H1 (cell line): ENCODE data around the gene FGF14. TPM values are rescaled to one million over a fixed set of nuclear protein-coding genes. Genes with fewer than 3 reads are reported as not detected.

Source experiments
- CTCF ChIA-PET: fragments of 300-600 bp; sonication (Branson Sonifier 250); formaldehyde crosslinking; loops from one replicate; lab custom pipeline; 2021; ENCODE audit not compliant: partially characterized antibody; lab: Charles Lee
- POLR2A ChIA-PET: fragments of 300-600 bp; sonication (Branson Sonifier 250); formaldehyde crosslinking; loops from one replicate; lab custom pipeline; 2021; ENCODE audit warnings: inconsistent platforms; ENCODE audit not compliant: partially characterized antibody; lab: Charles Lee
- DNase-seq, 2 experiments: peaks; one replicate each; pipeline versions ENCODE4 v3.0.0 to v3.0.0-alpha.2; 2010 to 2022; ENCODE audit warnings: low spot score in 2 of 2, low read depth in 1 of 2, mixed read lengths in 1 of 2
- FAIRE-seq: peaks from 2 replicates; lab custom pipeline; 2011; peaks lifted over from hg19 to GRCh38; lab: Jason Lieb, UNC
- H2AFZ ChIP-seq: 2 replicates; pipeline ENCODE4 v1.8.1; 2012; ENCODE audit warnings: low read length, inconsistent platforms
- H2AK5ac ChIP-seq: 2 replicates; pipeline ENCODE4 v1.6.1; 2013; ENCODE audit warnings: low read depth, low read length
- H2BK120ac ChIP-seq: replicated peaks from 2 replicates; pipeline ENCODE3; 2013; ENCODE audit warnings: low read depth, low read length, inconsistent platforms
- H2BK12ac ChIP-seq: 2 replicates; pipeline ENCODE4 v1.6.1; 2013; ENCODE audit warnings: low read depth, low read length
- H2BK15ac ChIP-seq: 2 replicates; pipeline ENCODE4 v1.6.1; 2013; ENCODE audit warnings: low read length
- H2BK20ac ChIP-seq: 2 replicates; pipeline ENCODE4 v1.6.1; 2013; ENCODE audit warnings: low read length
- H2BK5ac ChIP-seq: 2 replicates; pipeline ENCODE4 v1.6.1; 2013; ENCODE audit warnings: low read depth, low read length
- H3K14ac ChIP-seq: 2 replicates; pipeline ENCODE4 v1.6.1; 2013; ENCODE audit warnings: inconsistent platforms; ENCODE audit not compliant: insufficient read length
- H3K18ac ChIP-seq: 2 replicates; pipeline ENCODE4 v1.6.1; 2013; ENCODE audit warnings: low read length; ENCODE audit errors: extremely low read depth
- H3K23ac ChIP-seq: 2 replicates; pipeline ENCODE4 v1.6.1; 2013; ENCODE audit warnings: inconsistent platforms; ENCODE audit not compliant: insufficient read length
- H3K23me2 ChIP-seq: 2 replicates; pipeline ENCODE4 v1.6.1; 2013; ENCODE audit warnings: low read depth, low read length
- H3K27ac ChIP-seq: 2 replicates; pipeline ENCODE4 v1.6.1; 2011; ENCODE audit warnings: low read depth, low read length, inconsistent platforms
- H3K27me3 ChIP-seq, 4 experiments: replicated peaks in 1 of 4; 1 replicate in 1 of 4; 2 replicates in 3 of 4; pipeline versions ENCODE4 v1.6.1 to v1.8.1; 2011 to 2013; ENCODE audit warnings: low read length in 3 of 4, mild to moderate bottlenecking in 3 of 4, inconsistent platforms in 2 of 4, mixed read lengths in 2 of 4, moderate library complexity in 1 of 4; ENCODE audit not compliant: control insufficient read depth in 3 of 4, insufficient read depth in 3 of 4; ENCODE audit errors: extremely low read depth in 1 of 4
- H3K36me3 ChIP-seq, 4 experiments: 2 replicates each; pipeline versions ENCODE4 v1.6.1 to v1.8.1; 2011 to 2013; ENCODE audit warnings: mild to moderate bottlenecking in 4 of 4, low read length in 3 of 4, moderate library complexity in 2 of 4, control low read depth in 1 of 4, inconsistent platforms in 1 of 4; ENCODE audit not compliant: insufficient read depth in 4 of 4, control insufficient read depth in 2 of 4
- H3K4ac ChIP-seq: replicated peaks from 2 replicates; pipeline ENCODE3; 2013; ENCODE audit warnings: low read length, low read depth, mixed read lengths, inconsistent platforms; ENCODE audit not compliant: insufficient read length
- H3K4me1 ChIP-seq, 4 experiments: replicated peaks in 1 of 4; 1 replicate in 1 of 4; 2 replicates in 3 of 4; pipeline versions ENCODE4 v1.6.1 to v1.8.1; 2011 to 2013; ENCODE audit warnings: low read length in 3 of 4, inconsistent platforms in 2 of 4, mixed read lengths in 1 of 4; ENCODE audit not compliant: insufficient read depth in 4 of 4, control insufficient read depth in 3 of 4
- H3K4me2 ChIP-seq, 2 experiments: 2 replicates each; pipeline versions ENCODE4 v1.6.1 to v1.8.1; 2011 to 2013; ENCODE audit warnings: low read depth in 2 of 2, low read length in 2 of 2, control low read depth in 1 of 2, inconsistent platforms in 1 of 2, mild to moderate bottlenecking in 1 of 2; ENCODE audit not compliant: insufficient read depth in 1 of 2
- H3K4me3 ChIP-seq, 4 experiments: fragments of 200-600, 300-600 bp in 1 of 4; sonication (generic), shearing (Covaris generic), sonication (Bioruptor Twin) in 1 of 4; 2 replicates each; pipeline versions ENCODE4 v1.5.1 to v1.8.1; 2011 to 2016; ENCODE audit warnings: low read length in 4 of 4, low read depth in 3 of 4, control low read depth in 2 of 4, inconsistent platforms in 2 of 4, mild to moderate bottlenecking in 2 of 4, mixed read lengths in 1 of 4, moderate library complexity in 1 of 4; ENCODE audit not compliant: insufficient read depth in 2 of 4; ENCODE audit errors: extremely low read depth in 1 of 4
- H3K56ac ChIP-seq: replicated peaks from 2 replicates; pipeline ENCODE3; 2013; ENCODE audit warnings: low read depth, mild to moderate bottlenecking, mixed read lengths, low read length, inconsistent platforms; ENCODE audit not compliant: insufficient read length
- H3K79me1 ChIP-seq: 2 replicates; pipeline ENCODE4 v1.6.1; 2013; ENCODE audit warnings: low read depth, low read length, control low read depth
- H3K79me2 ChIP-seq, 2 experiments: 2 replicates each; pipeline versions ENCODE4 v1.6.1 to v1.8.1; 2012 to 2013; ENCODE audit warnings: low read length in 2 of 2, mild to moderate bottlenecking in 2 of 2, inconsistent platforms in 1 of 2; ENCODE audit not compliant: insufficient read depth in 2 of 2, control insufficient read depth in 1 of 2
- H3K9ac ChIP-seq, 4 experiments: replicated peaks in 1 of 4; 1 replicate in 1 of 4; 2 replicates in 3 of 4; pipeline versions ENCODE4 v1.6.1 to v1.8.1; 2011 to 2013; ENCODE audit warnings: low read depth in 3 of 4, low read length in 3 of 4, control low read depth in 2 of 4, mild to moderate bottlenecking in 2 of 4, moderate library complexity in 2 of 4, inconsistent platforms in 1 of 4; ENCODE audit errors: extremely low read depth in 1 of 4
- H3K9me3 ChIP-seq, 2 experiments: 2 replicates each; pipeline versions ENCODE4 v1.6.1 to v1.8.1; 2012 to 2013; ENCODE audit warnings: mild to moderate bottlenecking in 2 of 2, moderate library complexity in 2 of 2, control low read depth in 1 of 2, inconsistent platforms in 1 of 2, low read depth in 1 of 2, low read length in 1 of 2, mixed read lengths in 1 of 2; ENCODE audit not compliant: insufficient read depth in 2 of 2
- H4K20me1 ChIP-seq, 2 experiments: replicated peaks in 1 of 2; 2 replicates each; pipeline versions ENCODE3 to v1.8.1; 2011 to 2013; ENCODE audit warnings: inconsistent platforms in 2 of 2, low read length in 2 of 2, mild to moderate bottlenecking in 1 of 2; ENCODE audit not compliant: insufficient read depth in 2 of 2, control insufficient read depth in 1 of 2
- H4K5ac ChIP-seq: 2 replicates; pipeline ENCODE4 v1.6.1; 2013; ENCODE audit warnings: low read length, low read depth, mixed read lengths, inconsistent platforms; ENCODE audit not compliant: insufficient read length
- H4K8ac ChIP-seq: 2 replicates; pipeline ENCODE4 v1.8.0; 2013; ENCODE audit warnings: mild to moderate bottlenecking, moderate library complexity, low read length, inconsistent platforms; ENCODE audit not compliant: insufficient read depth; ENCODE audit errors: extremely low read depth
- H4K91ac ChIP-seq: replicated peaks from 2 replicates; pipeline ENCODE3; 2013; ENCODE audit warnings: low read length, mixed read lengths, inconsistent platforms; ENCODE audit not compliant: insufficient read length
- BACH1 ChIP-seq: IDR thresholded peaks from 2 replicates; pipeline ENCODE4 v1.6.1; 2012; ENCODE audit warnings: low read length, improper control_type of control experiment
- CEBPB ChIP-seq: IDR thresholded peaks from 2 replicates; pipeline ENCODE4 v1.6.1; 2012; ENCODE audit warnings: low read depth, low read length
- CTBP2 ChIP-seq: IDR thresholded peaks from 2 replicates; pipeline ENCODE4 v1.7.0; 2011; ENCODE audit warnings: borderline replicate concordance, mild to moderate bottlenecking, moderate library complexity, mixed read lengths, low read length; ENCODE audit not compliant: insufficient read depth, insufficient read length
- EZH2 ChIP-seq: fragments of 200-600 bp; sonication (generic); IDR thresholded peaks from 2 replicates; pipeline ENCODE4 v1.7.1; 2012; ENCODE audit warnings: low read depth, mild to moderate bottlenecking, moderate library complexity, low read length, inconsistent platforms; ENCODE audit not compliant: severe bottlenecking
- FOSL1 ChIP-seq: IDR thresholded peaks from 2 replicates; pipeline ENCODE4 v1.6.1; 2011; ENCODE audit warnings: mild to moderate bottlenecking, low read depth, low read length, moderate library complexity; ENCODE audit not compliant: insufficient read depth
- HDAC6 ChIP-seq: IDR thresholded peaks from one replicate; pipeline ENCODE4 v1.7.1; 2012; ENCODE audit warnings: low read depth, mild to moderate bottlenecking, inconsistent platforms, low read length, moderate library complexity
- JUND ChIP-seq: IDR thresholded peaks from 2 replicates; pipeline ENCODE4 v1.6.1; 2011; ENCODE audit warnings: mild to moderate bottlenecking, improper control_type of control experiment, low read length
- KDM5A ChIP-seq: fragments of 200-600 bp; IDR thresholded peaks from 2 replicates; pipeline ENCODE4 v1.7.1; 2012; ENCODE audit warnings: mild to moderate bottlenecking, low read length, inconsistent platforms, mixed read lengths
- NANOG ChIP-seq: IDR thresholded peaks from 2 replicates; pipeline ENCODE4 v1.6.1; 2011; ENCODE audit warnings: low read length, low read depth, mild to moderate bottlenecking, inconsistent platforms; ENCODE audit not compliant: insufficient read depth, poor library complexity, severe bottlenecking
- PHF8 ChIP-seq: fragments of 200-600 bp; sonication (generic); conservative IDR thresholded peaks from 2 replicates; pipeline ENCODE4 v1.7.1; 2012; ENCODE audit warnings: low read depth, mild to moderate bottlenecking, inconsistent platforms, low read length, moderate library complexity
- POLR2A ChIP-seq, 2 experiments: IDR thresholded peaks; 1 replicate in 1 of 2; 2 replicates in 1 of 2; pipeline ENCODE4 v1.6.1; 2011; ENCODE audit warnings: low read depth in 2 of 2, low read length in 2 of 2, mild to moderate bottlenecking in 2 of 2; ENCODE audit errors: control extremely low read depth in 1 of 2
- SAP30 ChIP-seq: fragments of 300-600 bp; sonication (generic); IDR thresholded peaks from 2 replicates; pipeline ENCODE4 v1.7.1; 2012; ENCODE audit warnings: low read length, moderate library complexity, mild to moderate bottlenecking, inconsistent platforms; ENCODE audit not compliant: insufficient read depth, insufficient replicate concordance
- SIRT6 ChIP-seq: IDR thresholded peaks from one replicate; pipeline ENCODE4 v1.7.1; 2012; ENCODE audit warnings: low read length, inconsistent platforms
- WGBS, 2 experiments: shearing (Covaris generic) in 1 of 2; methylation state at CpG; one replicate each; pipeline versions ENCODE4 v1.1.6 to v1.1.7; 2013 to 2015; ENCODE audit warnings: low lambda C conversion rate in 2 of 2, mixed read lengths in 2 of 2, inconsistent platforms in 1 of 2, low coverage in 1 of 2, missing lambda C conversion rate in 1 of 2; ENCODE audit not compliant: insufficient replicate concordance in 2 of 2, insufficient coverage in 1 of 2, insufficient read length in 1 of 2; ENCODE audit errors: extremely low coverage in 1 of 2, missing lambda C conversion rate in 1 of 2; 5-methylcytosine and 5-hydroxymethylcytosine counted together
- polyA plus RNA-seq, 7 experiments: library from polyadenylated mRNA; depleted of rRNA in 3 of 7; stranded (reverse) in 5 of 7; unstranded in 2 of 7; fragments of >200 nt in 5 of 7; fragments of 200-250 nt in 2 of 7; gene quantifications; 1 replicate in 5 of 7; 2 replicates in 1 of 7; 4 replicates in 1 of 7; pipeline versions ENCODE4 v1.2.1 to v1.2.3, GENCODE V29; 2011 to 2013; ENCODE audit warnings: missing spikeins in 2 of 7, mixed read lengths in 2 of 7
- total RNA-seq: library from RNA; stranded (reverse); fragmentation: NEBNext Ultra II Directional; extraction: Animal tissue kit (Norgen Biotek cat#: 25700); gene quantifications from 2 replicates; pipeline ENCODE4 v1.2.1, GENCODE V29; 2021
- TF ChIP-seq, protein P1 (sequence below): IDR thresholded peaks from 2 replicates; pipeline ENCODE4 v1.6.1; 2012; ENCODE audit warnings: low read length, inconsistent platforms

The FGF14 gene
- total and polyA plus RNA-seq, 2 of the 8 experiments (the other 6 are each of a cell fraction or from before 2014, with no cell fraction given): 0.05 to 0.58 TPM

DNA sequence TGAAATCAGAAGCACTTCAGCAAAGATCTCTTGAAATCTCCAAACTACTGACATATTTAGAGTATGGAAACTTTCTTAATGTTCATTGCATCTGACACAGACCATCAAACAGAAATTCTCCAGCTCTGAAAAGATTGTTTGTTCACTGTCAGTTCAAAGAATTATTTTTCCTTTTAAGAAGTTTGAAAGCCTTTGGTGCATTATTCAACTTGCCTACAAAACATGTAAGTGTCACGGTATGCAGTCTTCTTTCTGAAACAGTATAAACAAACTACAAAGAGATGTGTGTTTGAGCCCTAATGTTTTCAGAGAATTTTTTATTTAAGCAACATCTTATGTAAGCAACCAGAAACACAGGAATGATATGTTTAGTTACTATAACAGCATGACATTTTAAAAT is 125.4 kb downstream of the FGF14 start:
- no peak overlapping the region for H3K18ac ChIP-seq
- H4K20me1 ChIP-seq: no peaks in the 10 kb centered on the region
- POLR2A ChIA-PET: no interaction called here
- no peaks in the 10 kb centered on the region for H3K79me2 ChIP-seq
- H3K14ac ChIP-seq: no peak overlapping the region
- no peak overlapping the region for H2BK5ac ChIP-seq
- H3K4me1 ChIP-seq: no peaks in the 10 kb centered on the region
- no peak overlapping the region for H2BK12ac ChIP-seq
- no peak overlapping the region for H3K4me2 ChIP-seq
- H3K56ac ChIP-seq: no peak overlapping the region
- no peak overlapping the region for H2BK120ac ChIP-seq
- H4K8ac ChIP-seq: no peak overlapping the region
- no peaks in the 10 kb centered on the region for H3K9me3 ChIP-seq
- CTCF ChIA-PET: no interaction called here
- no peak overlapping the region for H3K27ac ChIP-seq
- H2AK5ac ChIP-seq: no peak overlapping the region
- no peak overlapping the region for H4K5ac ChIP-seq
- H2BK20ac ChIP-seq: no peak overlapping the region
- no peaks in the 10 kb centered on the region for H3K23me2 ChIP-seq
- H3K79me1 ChIP-seq: no peaks in the 10 kb centered on the region
- no peak for FAIRE-seq
- no peak overlapping the region for H4K91ac ChIP-seq
- no peak overlapping the region for H3K4ac ChIP-seq
- no peak overlapping the region for H3K9ac ChIP-seq
- 93% methylated on average over 1 of the region's 1 CpG; no CpG with 5 or more reads in 1 of the 2 experiments for WGBS, 2 experiments
- H2BK15ac ChIP-seq: no peak overlapping the region
- no peak overlapping the region for H3K4me3 ChIP-seq
- no peak for DNase-seq
- no peak overlapping the region for H3K23ac ChIP-seq
- no peaks in the 10 kb centered on the region for H3K36me3 ChIP-seq
- H3K27me3 ChIP-seq: no peaks in the 10 kb centered on the region
- H2AFZ ChIP-seq: no peak overlapping the region
- TF ChIP-seq SAP30 (no peak), FOSL1 (no peak), NANOG (no peak), SIRT6 (no peak), KDM5A (no peak), POLR2A (IDR thresholded peaks at IDR 0.05; ENCODE audit: control extremely low read depth in 1 of 2, low read depth in 2 of 2, low read length in 2 of 2) (no peak), JUND (no peak), BACH1 (no peak), HDAC6 (no peak), EZH2 (no peak), PHF8 (no peak), CEBPB (no peak), CTBP2 (no peak)
- TF ChIP-seq, protein P1, sequence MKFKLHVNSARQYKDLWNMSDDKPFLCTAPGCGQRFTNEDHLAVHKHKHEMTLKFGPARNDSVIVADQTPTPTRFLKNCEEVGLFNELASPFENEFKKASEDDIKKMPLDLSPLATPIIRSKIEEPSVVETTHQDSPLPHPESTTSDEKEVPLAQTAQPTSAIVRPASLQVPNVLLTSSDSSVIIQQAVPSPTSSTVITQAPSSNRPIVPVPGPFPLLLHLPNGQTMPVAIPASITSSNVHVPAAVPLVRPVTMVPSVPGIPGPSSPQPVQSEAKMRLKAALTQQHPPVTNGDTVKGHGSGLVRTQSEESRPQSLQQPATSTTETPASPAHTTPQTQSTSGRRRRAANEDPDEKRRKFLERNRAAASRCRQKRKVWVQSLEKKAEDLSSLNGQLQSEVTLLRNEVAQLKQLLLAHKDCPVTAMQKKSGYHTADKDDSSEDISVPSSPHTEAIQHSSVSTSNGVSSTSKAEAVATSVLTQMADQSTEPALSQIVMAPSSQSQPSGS: no peak
